Measurements from ENCODE around the gene SPACA4.

GRCh38 chr19:48603850-48604249 is 2.7 kb upstream of the SPACA4 start:
- TF ChIP-seq POLR2AphosphoS5 (IDR thresholded peaks at IDR 0.05) (no peak), CTCF (IDR thresholded peaks at IDR 0.05 in 8 of 11, conservative IDR thresholded peaks at IDR 0.05 in 3 of 11) (no peak)

All from spleen (tissue), 7 donors.